ENCODE results near the gene SYNGR3. TPM values are rescaled to one million over a fixed set of nuclear protein-coding genes. Genes with fewer than 3 reads are reported as not detected.

Gene SYNGR3
- total and polyA plus RNA-seq, 2 donors (not counting 1 experiment from before 2014, with no cell fraction given): 1.8 TPM

DNA sequence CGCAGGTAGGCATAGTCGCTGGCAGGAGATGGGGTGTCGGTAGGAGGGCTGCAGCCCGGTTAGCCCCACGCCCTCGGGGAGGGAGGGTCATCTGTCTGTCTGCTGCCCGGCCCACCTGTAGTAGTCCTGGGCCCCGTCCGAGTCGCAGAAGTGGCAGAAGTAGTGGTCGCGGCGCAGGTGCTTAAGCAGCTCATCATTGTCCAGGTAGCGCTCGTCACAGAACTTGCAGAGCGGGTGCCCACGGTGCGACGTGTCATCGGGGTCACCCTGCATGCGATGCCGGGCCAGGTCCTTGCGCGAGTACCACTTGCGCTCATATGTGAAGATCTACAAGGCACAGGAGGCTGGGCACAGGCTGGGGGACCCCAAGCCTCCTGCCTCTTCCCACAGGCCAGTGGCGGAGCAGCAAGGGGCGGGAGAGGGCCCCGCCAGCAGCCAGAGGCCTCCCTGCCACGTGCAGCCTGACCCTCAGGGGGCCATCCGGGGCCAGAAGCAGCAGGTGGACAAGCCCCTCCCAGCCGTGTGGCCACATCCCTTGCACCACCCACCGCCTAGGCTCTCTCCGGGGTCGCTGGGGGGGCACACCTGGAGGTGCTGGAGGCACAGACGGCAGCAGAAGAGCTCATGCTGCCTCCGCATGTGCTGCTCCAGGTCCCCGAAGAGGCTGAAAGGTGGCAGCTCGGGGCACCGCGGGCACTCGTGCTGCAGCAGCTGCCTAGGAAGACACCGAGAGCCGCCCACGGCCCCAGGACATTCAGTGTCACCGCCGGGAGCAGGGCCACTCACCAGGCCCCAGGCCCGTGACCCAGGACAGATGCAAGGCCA lies 12.8 kb downstream of the SYNGR3 start:
- Histone ChIP-seq H3K4me1 (ENCODE audit: control insufficient read depth, extremely low read depth, insufficient read depth, low read length) (peaks cover 16% of the 10 kb centered on the region), H3K36me3 (ENCODE audit: control insufficient read depth, insufficient read depth, low read length) (peaks cover 47% of the 10 kb centered on the region), H3K4me3 (replicated peaks in 1 of 4; ENCODE audit: control extremely low read depth in 1 of 4, insufficient read depth in 1 of 4, low read depth in 3 of 4, low read length in 4 of 4) (no peak overlapping the region), H3K9ac (ENCODE audit: insufficient read depth, low read length) (no peak overlapping the region), H3K27me3 (ENCODE audit: control insufficient read depth, insufficient read depth, low read length) (no peaks in the 10 kb centered on the region), H3K79me2 (ENCODE audit: control insufficient read depth, insufficient read depth, low read length) (peaks cover 50% of the 10 kb centered on the region), H2AFZ (ENCODE audit: low read length) (no peak overlapping the region), H3K27ac (ENCODE audit: insufficient read depth, low read length) (no peak overlapping the region), H4K20me1 (ENCODE audit: control insufficient read depth, extremely low read depth, insufficient read depth, low read length) (no peaks in the 10 kb centered on the region), H3K4me2 (ENCODE audit: extremely low read depth, insufficient read depth, low read length) (no peak overlapping the region), H3K9me3 (ENCODE audit: control insufficient read depth, insufficient read depth, low read depth, low read length) (no peaks in the 10 kb centered on the region)
- no peak for DNase-seq (ENCODE audit: low read depth in 2 of 2)
- TF ChIP-seq EZH2 (IDR thresholded peaks at IDR 0.05; ENCODE audit: low read length, missing control alignments): no peak
- TF ChIP-seq, protein P1, sequence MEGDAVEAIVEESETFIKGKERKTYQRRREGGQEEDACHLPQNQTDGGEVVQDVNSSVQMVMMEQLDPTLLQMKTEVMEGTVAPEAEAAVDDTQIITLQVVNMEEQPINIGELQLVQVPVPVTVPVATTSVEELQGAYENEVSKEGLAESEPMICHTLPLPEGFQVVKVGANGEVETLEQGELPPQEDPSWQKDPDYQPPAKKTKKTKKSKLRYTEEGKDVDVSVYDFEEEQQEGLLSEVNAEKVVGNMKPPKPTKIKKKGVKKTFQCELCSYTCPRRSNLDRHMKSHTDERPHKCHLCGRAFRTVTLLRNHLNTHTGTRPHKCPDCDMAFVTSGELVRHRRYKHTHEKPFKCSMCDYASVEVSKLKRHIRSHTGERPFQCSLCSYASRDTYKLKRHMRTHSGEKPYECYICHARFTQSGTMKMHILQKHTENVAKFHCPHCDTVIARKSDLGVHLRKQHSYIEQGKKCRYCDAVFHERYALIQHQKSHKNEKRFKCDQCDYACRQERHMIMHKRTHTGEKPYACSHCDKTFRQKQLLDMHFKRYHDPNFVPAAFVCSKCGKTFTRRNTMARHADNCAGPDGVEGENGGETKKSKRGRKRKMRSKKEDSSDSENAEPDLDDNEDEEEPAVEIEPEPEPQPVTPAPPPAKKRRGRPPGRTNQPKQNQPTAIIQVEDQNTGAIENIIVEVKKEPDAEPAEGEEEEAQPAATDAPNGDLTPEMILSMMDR (conservative IDR thresholded peaks at IDR 0.05 in 1 of 2, IDR thresholded peaks at IDR 0.05 in 1 of 2; ENCODE audit: low read depth in 1 of 2, low read length in 2 of 2): no peak

DNA sequence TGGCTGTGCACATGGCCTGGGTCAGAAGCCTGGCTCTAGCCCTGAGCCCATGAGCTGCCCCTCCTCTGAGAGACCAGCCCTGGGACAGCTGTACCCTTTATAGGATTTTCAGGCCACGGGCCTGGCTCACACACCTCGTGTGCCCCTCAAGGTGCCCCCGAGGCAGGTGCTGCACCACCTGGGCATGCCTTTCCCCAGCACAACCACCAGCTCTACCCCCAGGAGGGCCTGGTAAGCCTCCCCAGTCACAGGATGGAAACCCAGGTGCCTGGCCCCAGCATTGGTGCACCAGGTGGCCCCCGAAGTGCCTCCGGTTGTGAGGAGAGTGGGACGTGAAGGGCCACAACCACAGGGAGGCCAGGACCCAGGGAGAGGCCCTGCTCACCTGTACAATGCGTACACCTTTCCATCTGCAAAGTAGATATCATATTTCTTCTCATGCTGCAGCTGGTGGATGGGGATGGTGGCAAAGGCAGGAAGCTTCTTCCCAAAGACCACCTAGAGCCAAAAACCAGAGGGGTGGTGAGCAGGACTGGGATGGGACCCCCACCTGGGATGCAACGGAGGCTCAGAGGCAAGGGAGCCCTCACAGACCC lies 13.6 kb downstream of the SYNGR3 start:
- no peak for TF ChIP-seq EZH2 (IDR thresholded peaks at IDR 0.05; ENCODE audit: low read length, missing control alignments)
- TF ChIP-seq, protein P1 (conservative IDR thresholded peaks at IDR 0.05 in 1 of 2, IDR thresholded peaks at IDR 0.05 in 1 of 2; ENCODE audit: low read depth in 1 of 2, low read length in 2 of 2): no peak
- no peaks in the 10 kb centered on the region for H4K20me1 ChIP-seq (ENCODE audit: control insufficient read depth, extremely low read depth, insufficient read depth, low read length)
- H3K27ac ChIP-seq (ENCODE audit: insufficient read depth, low read length): no peak overlapping the region
- H3K9me3 ChIP-seq (ENCODE audit: control insufficient read depth, insufficient read depth, low read depth, low read length): no peaks in the 10 kb centered on the region
- H3K9ac ChIP-seq (ENCODE audit: insufficient read depth, low read length): no peak overlapping the region
- H3K4me3 ChIP-seq (replicated peaks in 1 of 4; ENCODE audit: control extremely low read depth in 1 of 4, insufficient read depth in 1 of 4, low read depth in 3 of 4, low read length in 4 of 4): no peak overlapping the region
- H2AFZ ChIP-seq (ENCODE audit: low read length): no peak overlapping the region
- H3K27me3 ChIP-seq (ENCODE audit: control insufficient read depth, insufficient read depth, low read length): no peaks in the 10 kb centered on the region
- H3K4me1 ChIP-seq (ENCODE audit: control insufficient read depth, extremely low read depth, insufficient read depth, low read length): peaks cover 19% of the 10 kb centered on the region
- no peak overlapping the region for H3K4me2 ChIP-seq (ENCODE audit: extremely low read depth, insufficient read depth, low read length)
- DNase-seq (ENCODE audit: low read depth in 2 of 2): no peak
- H3K79me2 ChIP-seq (ENCODE audit: control insufficient read depth, insufficient read depth, low read length): peaks cover 57% of the 10 kb centered on the region
- peaks cover 45% of the 10 kb centered on the region for H3K36me3 ChIP-seq (ENCODE audit: control insufficient read depth, insufficient read depth, low read length)

GRCh38 chr16:2003827-2004641 lies 14.3 kb downstream of the SYNGR3 start:
- Histone ChIP-seq H2AFZ (ENCODE audit: low read length) (no peak overlapping the region), H3K4me3 (replicated peaks in 1 of 4; ENCODE audit: control extremely low read depth in 1 of 4, insufficient read depth in 1 of 4, low read depth in 3 of 4, low read length in 4 of 4) (no peak overlapping the region), H3K4me1 (ENCODE audit: control insufficient read depth, extremely low read depth, insufficient read depth, low read length) (peaks cover 19% of the 10 kb centered on the region), H3K4me2 (ENCODE audit: extremely low read depth, insufficient read depth, low read length) (peak overlapping the region; percentile 23), H3K36me3 (ENCODE audit: control insufficient read depth, insufficient read depth, low read length) (peaks cover 42% of the 10 kb centered on the region), H3K27ac (ENCODE audit: insufficient read depth, low read length) (no peak overlapping the region), H4K20me1 (ENCODE audit: control insufficient read depth, extremely low read depth, insufficient read depth, low read length) (no peaks in the 10 kb centered on the region), H3K79me2 (ENCODE audit: control insufficient read depth, insufficient read depth, low read length) (peaks cover 64% of the 10 kb centered on the region), H3K9ac (ENCODE audit: insufficient read depth, low read length) (no peak overlapping the region), H3K27me3 (ENCODE audit: control insufficient read depth, insufficient read depth, low read length) (no peaks in the 10 kb centered on the region), H3K9me3 (ENCODE audit: control insufficient read depth, insufficient read depth, low read depth, low read length) (no peaks in the 10 kb centered on the region)
- TF ChIP-seq, protein P1 (conservative IDR thresholded peaks at IDR 0.05 in 1 of 2, IDR thresholded peaks at IDR 0.05 in 1 of 2; ENCODE audit: low read depth in 1 of 2, low read length in 2 of 2): peak; percentile 81 to 96
- TF ChIP-seq EZH2 (IDR thresholded peaks at IDR 0.05; ENCODE audit: low read length, missing control alignments): no peak
- DNase-seq (ENCODE audit: low read depth in 2 of 2): peak; percentile 76 to 87

All from fibroblast of lung (primary cell).